GM04503 (cell line): ENCODE measurements around the gene PLPPR5.
A peak's percentile ranks its signal among the peaks of the same experiment; 100 is the strongest.
"Not testable (repeated sequence)": the region's sequence is repeated elsewhere in the genome, so short reads cannot be mapped to it uniquely, and the experiment has no call there.

Experiments
- DNase-seq: peaks from one replicate; pipeline ENCODE4 v3.0.0-alpha.2; 2012; ENCODE audit warnings: low read depth

The PLPPR5 gene

GRCh38 chr1:98910827-98911226 is 93.8 kb downstream of the PLPPR5 start:
- no peak for DNase-seq

- no peak for DNase-seq
These were observed 95.7 kb downstream of the PLPPR5 start for GRCh38 chr1:98908980-98909379.

- no peak for DNase-seq
These were observed 97.9 kb downstream of the PLPPR5 start for GRCh38 chr1:98906809-98907208.

- DNase-seq: no peak
These were observed 98.3 kb downstream of the PLPPR5 start for GRCh38 chr1:98906361-98906760.

GRCh38 chr1:98904684-98905083 is 100.0 kb downstream of the PLPPR5 start:
- no peak for DNase-seq

- no peak for DNase-seq
These were observed 100.9 kb downstream of the PLPPR5 start for GRCh38 chr1:98903726-98904125.

- DNase-seq: peak; percentile 26
These were observed 101.4 kb downstream of the PLPPR5 start for GRCh38 chr1:98903261-98903660.

- DNase-seq: no peak
These were observed 105.7 kb downstream of the PLPPR5 start for GRCh38 chr1:98898940-98899339.

- DNase-seq: no peak
These were observed 107.2 kb downstream of the PLPPR5 start for GRCh38 chr1:98897479-98897878.

GRCh38 chr1:98896711-98897445 is 107.8 kb downstream of the PLPPR5 start:
- no peak for DNase-seq

- DNase-seq: no peak
These were observed 111.3 kb downstream of the PLPPR5 start for GRCh38 chr1:98893371-98893770.

GRCh38 chr1:98888869-98889268 is 115.8 kb downstream of the PLPPR5 start:
- no peak for DNase-seq

GRCh38 chr1:98887507-98887906 is 117.2 kb downstream of the PLPPR5 start:
- DNase-seq: no peak

GRCh38 chr1:98884864-98885263 is 119.8 kb downstream of the PLPPR5 start:
- no peak for DNase-seq

GRCh38 chr1:98881901-98882300 is 122.8 kb downstream of the PLPPR5 start:
- DNase-seq: no peak

GRCh38 chr1:98881234-98881633 is 123.4 kb downstream of the PLPPR5 start:
- not testable (repeated sequence) for DNase-seq

- DNase-seq: no peak
These were observed 129.8 kb downstream of the PLPPR5 start for GRCh38 chr1:98874828-98875227.

- no peak for DNase-seq
These were observed 133.4 kb downstream of the PLPPR5 start for GRCh38 chr1:98870959-98871903.

GRCh38 chr1:98865796-98866195 is 138.9 kb downstream of the PLPPR5 start:
- no peak for DNase-seq

- no peak for DNase-seq
These were observed 144.3 kb downstream of the PLPPR5 start for GRCh38 chr1:98860329-98860728.

GRCh38 chr1:98854137-98854536 is 150.5 kb downstream of the PLPPR5 start:
- DNase-seq: no peak

- no peak for DNase-seq
These were observed 154.6 kb downstream of the PLPPR5 start for GRCh38 chr1:98849969-98850636.

- DNase-seq: no peak
These were observed 162.4 kb downstream of the PLPPR5 start for GRCh38 chr1:98842241-98842640.
